Prostate gland (tissue), 2 donors: Measurements from ENCODE around the gene TK1. TPM values are rescaled to one million over a fixed set of nuclear protein-coding genes. Genes with fewer than 3 reads are reported as not detected.

Source experiments
- DNase-seq: peaks from one replicate; pipeline ENCODE4 v3.0.0-alpha.2; 2019; ENCODE audit warnings: low spot score
- H3K27ac ChIP-seq, 2 donors: fragments of 200-600 bp; sonication (generic); 2 replicates each; pipeline ENCODE4 v1.5.1; 2017 to 2019
- H3K27me3 ChIP-seq: fragments of 200-600 bp; sonication (generic); replicated peaks from 2 replicates; pipeline ENCODE4 v1.5.1; 2019; ENCODE audit not compliant: insufficient read depth
- H3K36me3 ChIP-seq, 2 donors: fragments of 200-600 bp; sonication (generic); 1 replicate in 1 of 2; 2 replicates in 1 of 2; pipeline versions ENCODE4 v1.5.1 to v1.8.1; 2017 to 2019
- H3K4me1 ChIP-seq: fragments of 200-600 bp; sonication (generic); replicated peaks from 2 replicates; pipeline ENCODE4 v1.5.1; 2019
- H3K4me3 ChIP-seq, 2 donors: fragments of 200-600 bp; sonication (generic); 2 replicates each; pipeline ENCODE4 v1.5.1; 2017 to 2019
- H3K9me3 ChIP-seq: fragments of 200-600 bp; sonication (generic); 2 replicates; pipeline ENCODE4 v1.5.1; 2017
- POLR2A ChIP-seq: fragments of 450-650 bp; IDR thresholded peaks from one replicate; pipeline ENCODE4 v1.6.1; 2016; ENCODE audit warnings: antibody characterized with exemption, mild to moderate bottlenecking
- POLR2AphosphoS5 ChIP-seq: sonication (generic); formaldehyde crosslinking; IDR thresholded peaks from one replicate; pipeline ENCODE4 v1.6.1; 2017; ENCODE audit warnings: antibody characterized with exemption
- WGBS: methylation state at CpG from one replicate; pipeline ENCODE4 v1.1.5; 2018; 5-methylcytosine and 5-hydroxymethylcytosine counted together
- intact Hi-C: fragments of 100-400 bp; cut with DNase I; formaldehyde crosslinking; loops from one replicate; pipeline ENCODE4 v1.14.2; 2022
- small RNA-seq, 2 donors: library from RNA; depleted of rRNA; stranded (forward); fragments of <200 nt; gene quantifications; one replicate each; pipeline ENCODE3, GENCODE V24; 2016
- total RNA-seq, 2 donors: library from RNA; depleted of rRNA; stranded (reverse); fragments of >200 nt; gene quantifications; one replicate each; pipeline ENCODE4 v1.1.0, GENCODE V29; 2016
- TF ChIP-seq, protein P1 (sequence below), 4 experiments: fragments of 200-600 bp in 2 of 4; fragments of 450-650 bp in 2 of 4; sonication (generic) in 2 of 4; IDR thresholded peaks; 1 replicate in 3 of 4; 2 replicates in 1 of 4; pipeline ENCODE4 v1.5.1; 2016 to 2019; ENCODE audit warnings: antibody characterized with exemption in 4 of 4, mild to moderate bottlenecking in 2 of 4, moderate library complexity in 2 of 4

Gene TK1
- total RNA-seq, 2 donors from 2014 or later = 10.8 to 11.2 TPM

DNA sequence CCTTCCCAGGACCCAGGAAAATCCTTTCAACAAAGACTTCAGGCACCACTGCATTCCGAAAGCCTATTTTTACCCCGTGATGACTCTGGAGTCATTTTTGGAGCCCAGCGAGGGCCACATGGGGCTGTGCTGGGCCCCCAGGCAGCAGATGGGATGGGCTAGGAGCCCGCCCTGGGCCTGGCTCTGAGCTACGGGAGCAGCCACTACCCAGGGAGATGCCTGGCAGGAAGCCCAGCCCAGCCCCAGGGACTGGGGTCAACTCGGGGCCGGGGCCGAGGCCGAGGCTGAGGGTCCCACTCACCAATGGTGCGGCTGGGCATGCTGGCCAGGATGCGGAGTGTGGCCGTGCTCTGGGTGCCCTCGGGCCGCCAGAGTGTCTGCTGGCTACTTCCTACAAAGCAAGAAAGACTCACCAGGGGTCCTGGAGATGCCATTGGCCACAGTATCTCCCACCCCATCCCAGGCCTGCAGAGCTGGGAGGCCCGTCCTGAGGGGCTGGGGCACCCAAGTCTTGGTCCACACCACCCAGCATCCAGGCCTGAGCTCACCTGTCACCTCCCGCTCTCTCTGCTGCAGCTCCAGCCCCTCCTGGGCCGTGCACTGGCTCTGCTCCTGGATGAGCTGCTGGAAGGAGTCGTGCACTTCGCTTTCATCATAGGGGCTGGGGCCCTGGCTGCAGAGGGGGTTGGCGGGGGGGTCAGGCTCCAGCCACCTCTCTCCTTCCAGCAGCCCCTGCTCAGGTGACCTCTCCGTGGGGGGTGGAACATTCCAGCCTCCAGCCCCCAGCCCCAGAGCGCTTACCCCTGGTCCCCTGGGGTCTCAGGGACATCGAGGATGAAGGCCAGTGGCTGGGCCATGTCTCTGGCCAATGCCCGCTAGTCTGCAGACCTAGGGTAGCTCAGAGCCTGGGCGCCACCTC is 60.6 kb downstream of the TK1 start:
- intact Hi-C loops = no loop called here
- H3K27ac ChIP-seq = peak overlapping the region in 1 of 2 donors; percentile 90
- DNase-seq = no peak
- no peaks in the 10 kb centered on the region for H3K27me3 ChIP-seq
- H3K4me3 ChIP-seq = no peak overlapping the region
- no peak for TF ChIP-seq POLR2A
- TF ChIP-seq, protein P1, sequence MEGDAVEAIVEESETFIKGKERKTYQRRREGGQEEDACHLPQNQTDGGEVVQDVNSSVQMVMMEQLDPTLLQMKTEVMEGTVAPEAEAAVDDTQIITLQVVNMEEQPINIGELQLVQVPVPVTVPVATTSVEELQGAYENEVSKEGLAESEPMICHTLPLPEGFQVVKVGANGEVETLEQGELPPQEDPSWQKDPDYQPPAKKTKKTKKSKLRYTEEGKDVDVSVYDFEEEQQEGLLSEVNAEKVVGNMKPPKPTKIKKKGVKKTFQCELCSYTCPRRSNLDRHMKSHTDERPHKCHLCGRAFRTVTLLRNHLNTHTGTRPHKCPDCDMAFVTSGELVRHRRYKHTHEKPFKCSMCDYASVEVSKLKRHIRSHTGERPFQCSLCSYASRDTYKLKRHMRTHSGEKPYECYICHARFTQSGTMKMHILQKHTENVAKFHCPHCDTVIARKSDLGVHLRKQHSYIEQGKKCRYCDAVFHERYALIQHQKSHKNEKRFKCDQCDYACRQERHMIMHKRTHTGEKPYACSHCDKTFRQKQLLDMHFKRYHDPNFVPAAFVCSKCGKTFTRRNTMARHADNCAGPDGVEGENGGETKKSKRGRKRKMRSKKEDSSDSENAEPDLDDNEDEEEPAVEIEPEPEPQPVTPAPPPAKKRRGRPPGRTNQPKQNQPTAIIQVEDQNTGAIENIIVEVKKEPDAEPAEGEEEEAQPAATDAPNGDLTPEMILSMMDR (IDR thresholded peaks at IDR 0.05) = no peak
- no peak for TF ChIP-seq POLR2AphosphoS5
- no peaks in the 10 kb centered on the region for H3K36me3 ChIP-seq
- H3K4me1 ChIP-seq = peaks cover 12% of the 10 kb centered on the region
- no peaks in the 10 kb centered on the region for H3K9me3 ChIP-seq
- 84% methylated on average over 14 of the region's 25 CpGs for WGBS

DNA sequence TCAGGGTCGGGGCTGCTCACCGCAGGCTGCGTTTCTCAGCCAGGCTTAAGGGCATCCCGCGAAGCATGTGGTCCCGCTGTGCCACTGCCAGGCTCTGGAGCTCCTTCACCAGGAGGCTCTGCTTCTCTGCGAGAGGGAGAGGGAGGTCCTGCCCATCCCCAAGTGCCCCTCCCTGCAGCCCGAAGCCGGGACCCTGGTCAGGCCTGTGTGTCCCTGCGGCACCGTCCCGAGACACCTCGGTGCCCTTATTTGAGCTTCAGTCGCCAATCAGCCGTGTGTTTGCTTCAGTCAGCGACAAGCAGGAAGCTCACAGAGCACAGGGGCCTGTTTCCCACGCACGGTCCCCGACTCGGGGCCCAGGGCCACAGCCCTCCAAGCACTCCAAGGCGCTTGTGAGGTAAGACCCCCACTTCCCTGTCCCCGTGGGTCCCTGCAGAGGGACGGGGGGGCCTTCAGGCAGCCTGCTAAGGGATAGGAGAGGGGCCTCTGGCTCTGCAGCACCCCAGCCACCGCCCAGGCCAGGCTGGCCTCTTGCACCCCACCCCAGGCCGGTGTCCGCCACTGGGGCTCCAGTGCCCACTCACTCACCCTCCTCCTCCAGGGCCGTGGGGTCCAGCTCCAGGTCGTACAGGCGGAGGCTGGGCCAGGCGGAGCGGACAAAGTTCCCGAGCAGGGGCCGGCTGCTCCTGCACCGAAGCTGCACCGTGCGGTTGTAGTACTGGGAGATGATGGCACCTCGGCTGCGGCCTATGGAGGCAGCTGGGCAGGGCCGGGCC is 61.5 kb downstream of the TK1 start:
- H3K9me3 ChIP-seq = no peaks in the 10 kb centered on the region
- intact Hi-C loops = no loop called here
- H3K27me3 ChIP-seq = no peaks in the 10 kb centered on the region
- TF ChIP-seq POLR2AphosphoS5 = no peak
- peaks cover 12% of the 10 kb centered on the region for H3K4me1 ChIP-seq
- no peak overlapping the region for H3K4me3 ChIP-seq
- peak overlapping the region in 1 of 2 donors; percentile 38 for H3K27ac ChIP-seq
- 82% methylated on average over 33 of the region's 39 CpGs for WGBS
- DNase-seq = no peak
- H3K36me3 ChIP-seq = no peaks in the 10 kb centered on the region

DNA sequence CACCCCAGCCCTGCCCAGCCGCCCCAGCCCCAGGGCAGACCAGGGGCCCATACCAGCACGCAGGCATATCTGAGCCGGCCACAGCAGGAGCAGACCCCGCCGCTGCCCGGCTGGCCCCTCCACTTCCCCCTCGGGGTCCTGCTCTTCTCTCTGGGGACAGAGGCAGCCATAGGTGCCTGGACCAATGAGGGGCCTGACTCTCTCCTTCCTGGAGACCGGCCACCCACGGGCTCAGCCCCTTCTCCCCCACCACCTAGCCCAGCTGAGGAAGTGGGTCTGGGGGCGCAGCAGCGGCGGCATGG is 62.1 kb downstream of the TK1 start:
- Histone ChIP-seq H3K4me1 (peaks cover 12% of the 10 kb centered on the region), H3K36me3 (no peaks in the 10 kb centered on the region)

More for the DNA sequence above, 62.1 kb downstream of the TK1 start:
- Histone ChIP-seq H3K27me3 (no peaks in the 10 kb centered on the region), H3K27ac (peak overlapping the region in 1 of 2 donors; percentile 38), H3K4me3 (no peak overlapping the region), H3K9me3 (no peaks in the 10 kb centered on the region)
- WGBS = 86% methylated on average over 8 of the region's 12 CpGs
- DNase-seq = no peak
- no peak for TF ChIP-seq POLR2A
- TF ChIP-seq, protein P1 (IDR thresholded peaks at IDR 0.05) = no peak
- TF ChIP-seq POLR2AphosphoS5 = no peak
- intact Hi-C loops = no loop called here

Small RNAs within 50 kb of the gene (small RNA-seq; reads per million reads assigned to genes)
- gene AC087645.1 = 0 reads per million in 2 donors

Other genes starting within 250 kb of the TK1 start
- gene TNRC6C, start 228.3 kb downstream of the TK1 start, total RNA-seq = 10 to 100 TPM; 15.5 to 29.7 TPM
- gene TMC6, start 58.3 kb downstream of the TK1 start, total RNA-seq = 10 to 100 TPM; 36.1 to 65.2 TPM
- 1 to 10 TPM; 1.2 to 3.3 TPM for gene TMC8, start 56.3 kb downstream of the TK1 start, total RNA-seq
- gene C17orf99, start 40.7 kb downstream of the TK1 start, total RNA-seq = not detected
- 100 to 1,000 TPM; 133 to 284 TPM for gene SYNGR2, start 18.5 kb downstream of the TK1 start, total RNA-seq
- gene AFMID, start 310 bp upstream of the TK1 start, total RNA-seq = 100 to 1,000 TPM; 116 to 122 TPM
- gene BIRC5, start 27.2 kb upstream of the TK1 start, total RNA-seq = 1 to 10 TPM; 4.6 to 7.0 TPM
- gene TMEM235, start 44.6 kb upstream of the TK1 start, total RNA-seq = not detected
- gene SOCS3, start 173.0 kb upstream of the TK1 start, total RNA-seq = 10 to 100 TPM; 10.6 to 59.6 TPM
- gene PGS1, start 191.6 kb upstream of the TK1 start, total RNA-seq = 10 to 100 TPM; 29.2 to 57.4 TPM